G401.6 (cell line): Measurements from ENCODE around the gene OSBPL7.

Experiments used
- FAIRE-seq: peaks from 2 replicates; lab custom pipeline; 2012; peaks lifted over from hg19 to GRCh38; lab: Jason Lieb, UNC

Gene OSBPL7

GRCh38 chr17:47760409-47761140 lies 61.0 kb downstream of the OSBPL7 start:
- FAIRE-seq = no peak

- FAIRE-seq = no peak
These were observed 64.2 kb downstream of the OSBPL7 start for GRCh38 chr17:47757386-47757785.
